HFFc6 (cell line): Measurements from ENCODE around the gene TBC1D25. TPM values are rescaled to one million over a fixed set of nuclear protein-coding genes. Genes with fewer than 3 reads are reported as not detected.

Source experiments
- DNase-seq: peaks from one replicate; pipeline ENCODE4 v3.0.0-alpha.2; 2018
- H3K27ac Mint-ChIP-seq: 2 replicates; pipeline ENCODE4 v1.8.0; 2020; ENCODE audit warnings: mild to moderate bottlenecking, mixed read lengths
- H3K27me3 Mint-ChIP-seq: 2 replicates; pipeline ENCODE4 v1.8.0; 2021; ENCODE audit warnings: mild to moderate bottlenecking, moderate library complexity, mixed read lengths; ENCODE audit not compliant: insufficient read depth
- H3K36me3 Mint-ChIP-seq: 2 replicates; pipeline ENCODE4 v1.8.0; 2021; ENCODE audit warnings: low read depth, mixed read lengths
- H3K4me1 Mint-ChIP-seq: 2 replicates; pipeline ENCODE4 v1.8.0; 2020; ENCODE audit warnings: low read depth, mixed read lengths
- H3K4me3 Mint-ChIP-seq: 2 replicates; pipeline ENCODE4 v1.8.0; 2020; ENCODE audit warnings: mild to moderate bottlenecking, moderate library complexity, mixed read lengths
- H3K9me3 Mint-ChIP-seq: 2 replicates; pipeline ENCODE4 v1.8.0; 2020; ENCODE audit warnings: mild to moderate bottlenecking, mixed read lengths
- total RNA-seq, 6 experiments: library from RNA; stranded (reverse); fragmentation: NEBNext Ultra II Directional; extraction: Animal tissue kit (Norgen Biotek cat#: 25700); gene quantifications; 2 replicates in 1 of 6; 3 replicates in 5 of 6; pipeline ENCODE4 v1.2.3, GENCODE V29; 2021
- TF ChIP-seq, protein P1 (sequence below): fragments of 200-600 bp; sonication (generic); IDR thresholded peaks from 2 replicates; pipeline ENCODE4 v1.5.0; 2021; ENCODE audit warnings: antibody characterized with exemption, mild to moderate bottlenecking

TBC1D25 gene
- total RNA-seq, 6 experiments from 2014 or later, result 13.0 to 15.3 (median 13.8) TPM

- Mint-ChIP-seq H3K36me3 (no peaks in the 10 kb centered on the region), H3K4me3 (no peak overlapping the region), H3K9me3 (no peaks in the 10 kb centered on the region), H3K27me3 (peaks cover 2% of the 10 kb centered on the region), H3K27ac (no peak overlapping the region), H3K4me1 (peaks cover 24% of the 10 kb centered on the region)
- TF ChIP-seq, protein P1, sequence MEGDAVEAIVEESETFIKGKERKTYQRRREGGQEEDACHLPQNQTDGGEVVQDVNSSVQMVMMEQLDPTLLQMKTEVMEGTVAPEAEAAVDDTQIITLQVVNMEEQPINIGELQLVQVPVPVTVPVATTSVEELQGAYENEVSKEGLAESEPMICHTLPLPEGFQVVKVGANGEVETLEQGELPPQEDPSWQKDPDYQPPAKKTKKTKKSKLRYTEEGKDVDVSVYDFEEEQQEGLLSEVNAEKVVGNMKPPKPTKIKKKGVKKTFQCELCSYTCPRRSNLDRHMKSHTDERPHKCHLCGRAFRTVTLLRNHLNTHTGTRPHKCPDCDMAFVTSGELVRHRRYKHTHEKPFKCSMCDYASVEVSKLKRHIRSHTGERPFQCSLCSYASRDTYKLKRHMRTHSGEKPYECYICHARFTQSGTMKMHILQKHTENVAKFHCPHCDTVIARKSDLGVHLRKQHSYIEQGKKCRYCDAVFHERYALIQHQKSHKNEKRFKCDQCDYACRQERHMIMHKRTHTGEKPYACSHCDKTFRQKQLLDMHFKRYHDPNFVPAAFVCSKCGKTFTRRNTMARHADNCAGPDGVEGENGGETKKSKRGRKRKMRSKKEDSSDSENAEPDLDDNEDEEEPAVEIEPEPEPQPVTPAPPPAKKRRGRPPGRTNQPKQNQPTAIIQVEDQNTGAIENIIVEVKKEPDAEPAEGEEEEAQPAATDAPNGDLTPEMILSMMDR, result no peak
- DNase-seq, result no peak
Measured at GRCh38 chrX:48589482-48590162, 50.1 kb downstream of the TBC1D25 start.

DNA sequence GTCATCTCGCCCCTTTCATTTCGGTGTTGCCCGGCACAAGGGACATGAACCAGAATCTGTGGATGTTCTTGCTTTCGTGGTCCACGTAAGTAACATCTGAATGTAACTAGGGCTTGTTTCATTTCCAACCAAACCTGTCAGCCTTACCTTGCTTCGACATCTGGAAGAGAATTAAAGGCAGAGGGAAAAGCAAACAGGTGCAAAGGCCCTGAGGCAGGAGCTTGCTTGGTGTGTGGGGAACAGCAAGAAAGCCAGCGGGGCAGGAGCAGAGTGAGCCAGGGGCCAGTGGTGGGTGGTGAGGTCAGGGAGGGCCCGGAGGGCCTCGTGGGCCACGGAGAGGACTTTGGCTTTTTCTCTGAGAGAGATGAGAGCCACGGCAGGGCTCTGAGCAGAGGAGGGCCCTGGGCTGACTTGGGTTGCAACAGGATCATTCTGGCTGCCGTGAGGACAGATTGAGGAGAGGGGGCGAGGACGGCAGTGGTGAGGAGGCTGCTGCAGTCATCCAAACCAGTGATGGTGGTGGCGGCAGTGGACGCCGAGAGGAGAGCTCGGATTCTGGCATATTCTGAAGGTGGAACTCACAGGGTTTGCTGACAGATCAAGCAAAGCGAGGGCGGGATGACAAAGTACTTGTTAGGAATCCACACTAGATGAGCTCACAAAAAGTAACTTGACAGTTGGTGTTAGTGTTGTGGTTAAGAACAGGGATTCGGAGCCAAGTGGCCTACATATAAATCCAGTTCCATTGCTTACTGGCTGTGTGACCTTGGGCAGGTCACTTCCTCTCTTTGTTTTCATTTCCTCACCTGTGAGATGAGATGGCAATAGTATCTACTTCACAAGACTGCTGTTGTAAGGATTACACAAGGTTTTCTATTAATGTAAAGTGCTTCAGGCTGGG, 50.9 kb downstream of the TBC1D25 start:
- H3K9me3 Mint-ChIP-seq, result no peaks in the 10 kb centered on the region
- no peak for DNase-seq

DNA sequence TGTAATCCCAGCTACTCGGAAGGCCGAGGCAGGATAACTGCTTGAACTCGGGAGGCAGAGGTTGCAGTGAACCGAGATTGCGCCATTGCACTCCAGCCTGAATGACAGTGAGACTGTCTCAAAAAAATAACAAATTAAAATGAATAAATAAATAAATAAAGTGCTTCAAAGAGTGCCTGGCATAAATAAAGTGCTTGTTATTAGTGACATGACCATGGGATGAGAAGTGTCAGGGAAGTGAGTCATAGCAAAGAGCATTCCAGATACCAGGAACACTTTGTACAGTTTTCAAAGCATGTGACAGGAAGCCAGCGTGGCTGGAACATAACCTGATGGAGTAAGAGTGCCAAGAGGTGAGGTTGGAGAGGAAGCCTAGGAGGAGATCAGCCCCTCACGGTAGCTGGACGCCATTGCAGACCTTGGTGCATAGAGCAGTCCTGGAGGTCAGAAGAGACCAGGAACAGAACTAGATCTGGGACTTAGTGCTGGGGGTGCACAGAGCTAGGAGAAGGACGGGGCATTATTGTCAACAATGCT, 51.8 kb downstream of the TBC1D25 start:
- Mint-ChIP-seq H3K4me1 (peaks cover 24% of the 10 kb centered on the region), H3K9me3 (no peaks in the 10 kb centered on the region), H3K27me3 (peaks cover 2% of the 10 kb centered on the region; the same call in 1 of the 2 replicates), H3K4me3 (no peak overlapping the region), H3K27ac (peak overlapping the region; percentile 85), H3K36me3 (no peaks in the 10 kb centered on the region)
- TF ChIP-seq, protein P1, result no peak
- peak; percentile 66 for DNase-seq

More for the DNA sequence above, 50.9 kb downstream of the TBC1D25 start:
- H3K27me3 Mint-ChIP-seq, result peaks cover 2% of the 10 kb centered on the region
- H3K36me3 Mint-ChIP-seq, result no peaks in the 10 kb centered on the region
- peaks cover 24% of the 10 kb centered on the region for H3K4me1 Mint-ChIP-seq
- H3K4me3 Mint-ChIP-seq, result no peak overlapping the region
- TF ChIP-seq, protein P1, result no peak
- H3K27ac Mint-ChIP-seq, result peak overlapping the region; percentile 69

- Mint-ChIP-seq H3K36me3 (no peaks in the 10 kb centered on the region), H3K9me3 (no peaks in the 10 kb centered on the region), H3K4me1 (peaks cover 29% of the 10 kb centered on the region), H3K27ac (no peak overlapping the region), H3K4me3 (no peak overlapping the region), H3K27me3 (peaks cover 2% of the 10 kb centered on the region; the same call in 1 of the 2 replicates)
- DNase-seq, result no peak
- TF ChIP-seq, protein P1, result no peak
Measured at GRCh38 chrX:48592971-48593370, 53.5 kb downstream of the TBC1D25 start.

DNA sequence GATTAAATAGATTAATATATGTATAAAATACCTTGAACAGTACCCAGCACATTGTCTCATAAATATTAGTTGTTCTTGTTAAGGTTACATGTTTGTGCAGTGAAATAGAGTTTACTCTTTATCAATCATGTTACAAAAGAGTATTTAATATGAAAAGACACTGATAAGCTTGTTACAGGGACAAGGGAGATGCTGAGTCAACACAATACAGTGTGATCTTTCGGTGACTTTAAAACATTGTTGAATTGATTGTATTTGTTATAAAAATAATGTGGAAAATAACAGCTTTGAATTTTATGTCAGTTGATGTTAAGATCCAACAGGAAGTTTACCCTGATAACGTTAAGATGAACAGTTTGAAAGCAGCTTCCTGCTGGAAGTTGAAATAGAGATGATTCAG, 56.4 kb downstream of the TBC1D25 start:
- Mint-ChIP-seq H3K36me3 (no peaks in the 10 kb centered on the region), H3K27me3 (no peaks in the 10 kb centered on the region; the same call in 1 of the 2 replicates), H3K4me3 (no peak overlapping the region), H3K9me3 (no peaks in the 10 kb centered on the region), H3K4me1 (peaks cover 23% of the 10 kb centered on the region), H3K27ac (no peak overlapping the region)
- no peak for DNase-seq
- TF ChIP-seq, protein P1, result no peak
